GM12864 (cell line): ENCODE data around the gene OPA1.

Source experiments
- DNase-seq: peaks from one replicate; pipeline ENCODE4 v3.0.0-alpha.2; 2011; ENCODE audit warnings: low read depth
- H3K4me3 ChIP-seq: 2 replicates; pipeline ENCODE4 v1.5.1; 2011; ENCODE audit warnings: mild to moderate bottlenecking, low read depth, low read length, control low read depth
- TF ChIP-seq, protein P1 (sequence below): IDR thresholded peaks from 2 replicates; pipeline ENCODE4 v1.5.1; 2011; ENCODE audit warnings: low read depth, mild to moderate bottlenecking, moderate library complexity, low read length, control low read depth, inconsistent platforms; ENCODE audit errors: missing control alignments

Gene OPA1

DNA sequence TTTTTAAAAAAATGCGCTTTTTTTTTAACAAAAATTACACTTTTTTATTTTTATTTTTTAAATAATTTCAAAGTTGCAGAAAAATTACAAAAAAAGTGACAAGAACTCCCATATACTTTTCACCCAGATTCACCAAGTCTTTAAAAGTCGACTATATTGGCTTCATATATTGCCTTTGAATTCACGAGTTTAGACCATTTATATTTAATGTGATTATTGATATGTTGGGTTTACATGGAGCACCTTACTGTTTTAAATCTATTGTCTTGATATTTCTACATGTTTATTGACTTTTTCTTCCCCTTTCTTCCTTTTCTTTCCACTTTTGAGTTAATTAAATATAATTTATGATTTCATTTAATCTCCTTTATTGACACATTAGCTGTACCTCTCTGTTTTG is 127.2 kb downstream of the OPA1 start:
- TF ChIP-seq, protein P1, sequence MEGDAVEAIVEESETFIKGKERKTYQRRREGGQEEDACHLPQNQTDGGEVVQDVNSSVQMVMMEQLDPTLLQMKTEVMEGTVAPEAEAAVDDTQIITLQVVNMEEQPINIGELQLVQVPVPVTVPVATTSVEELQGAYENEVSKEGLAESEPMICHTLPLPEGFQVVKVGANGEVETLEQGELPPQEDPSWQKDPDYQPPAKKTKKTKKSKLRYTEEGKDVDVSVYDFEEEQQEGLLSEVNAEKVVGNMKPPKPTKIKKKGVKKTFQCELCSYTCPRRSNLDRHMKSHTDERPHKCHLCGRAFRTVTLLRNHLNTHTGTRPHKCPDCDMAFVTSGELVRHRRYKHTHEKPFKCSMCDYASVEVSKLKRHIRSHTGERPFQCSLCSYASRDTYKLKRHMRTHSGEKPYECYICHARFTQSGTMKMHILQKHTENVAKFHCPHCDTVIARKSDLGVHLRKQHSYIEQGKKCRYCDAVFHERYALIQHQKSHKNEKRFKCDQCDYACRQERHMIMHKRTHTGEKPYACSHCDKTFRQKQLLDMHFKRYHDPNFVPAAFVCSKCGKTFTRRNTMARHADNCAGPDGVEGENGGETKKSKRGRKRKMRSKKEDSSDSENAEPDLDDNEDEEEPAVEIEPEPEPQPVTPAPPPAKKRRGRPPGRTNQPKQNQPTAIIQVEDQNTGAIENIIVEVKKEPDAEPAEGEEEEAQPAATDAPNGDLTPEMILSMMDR = no peak
- no peak overlapping the region for H3K4me3 ChIP-seq
- no peak for DNase-seq

DNA sequence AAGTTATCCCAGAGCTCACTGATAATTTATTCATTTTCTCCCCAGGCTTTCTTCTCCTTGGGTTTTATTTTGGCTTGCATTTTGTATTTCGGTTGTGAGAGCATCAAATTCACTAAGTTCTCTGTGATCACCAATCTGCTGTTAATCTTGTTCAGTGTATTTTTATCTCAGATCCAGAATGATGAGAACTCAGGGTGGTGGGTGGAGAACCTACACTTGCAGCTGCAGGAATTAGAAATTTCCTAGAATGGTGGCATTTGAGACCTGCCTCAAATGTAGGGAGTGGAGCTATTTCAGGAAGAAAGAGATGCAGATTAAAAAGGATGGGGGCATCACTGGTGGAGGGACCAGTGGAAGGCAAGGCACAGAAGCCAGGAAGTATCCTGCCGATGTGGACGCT is 129.6 kb downstream of the OPA1 start:
- TF ChIP-seq, protein P1 = no peak
- no peak overlapping the region for H3K4me3 ChIP-seq
- no peak for DNase-seq

DNA sequence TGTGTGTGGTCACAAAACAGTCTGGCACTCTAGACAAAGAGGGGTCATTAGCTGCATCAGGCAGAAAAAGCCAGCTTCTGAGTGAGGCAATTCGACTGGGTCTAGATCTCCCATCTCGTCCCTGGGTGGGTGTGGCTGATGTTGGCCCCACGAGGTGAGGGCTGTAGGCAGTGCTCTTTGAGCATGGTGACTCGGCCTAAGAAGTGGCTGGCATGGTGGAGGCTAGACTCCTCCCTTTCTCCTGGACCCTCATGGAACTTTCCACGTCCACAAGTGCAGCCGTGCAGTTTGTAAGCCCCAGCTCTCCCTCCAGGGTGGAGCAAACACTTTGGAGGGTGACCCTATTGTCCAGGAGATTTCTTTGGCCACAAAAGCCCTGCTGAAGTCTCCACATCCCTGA is 134.1 kb downstream of the OPA1 start:
- TF ChIP-seq, protein P1 = no peak
- no peak for DNase-seq

DNA sequence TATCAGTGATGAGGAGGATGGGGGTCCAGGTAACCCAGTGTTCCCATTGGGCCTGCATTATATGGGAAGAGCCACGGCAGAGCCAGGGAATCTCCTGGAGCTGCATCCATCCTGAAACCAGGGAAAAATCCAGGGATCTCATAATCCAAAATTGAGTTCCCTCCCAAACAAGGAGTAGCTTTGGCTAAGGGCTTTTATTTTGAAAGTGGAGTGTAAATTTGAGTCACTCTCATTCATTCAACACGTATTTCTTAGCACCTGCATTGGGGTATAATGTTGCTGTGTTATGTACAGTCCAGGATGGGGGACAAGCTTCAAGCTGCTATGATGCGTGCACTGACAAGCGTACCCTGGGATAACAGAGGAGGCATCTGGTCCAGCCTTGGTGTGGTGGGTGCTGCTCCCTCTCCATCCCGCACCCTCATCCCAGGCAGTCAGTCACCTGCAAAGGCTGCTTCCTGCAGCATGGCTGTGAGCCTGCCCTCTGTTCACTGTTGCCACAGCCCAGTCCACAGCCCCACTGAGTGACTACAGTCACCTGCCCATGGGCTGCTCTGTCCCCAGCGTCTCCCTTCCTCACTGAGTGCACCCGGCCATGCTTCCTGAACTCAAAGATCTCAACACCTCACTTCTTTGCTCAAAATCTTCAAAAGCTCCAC is 135.6 kb downstream of the OPA1 start:
- DNase-seq = no peak

More for the DNA sequence above, 134.1 kb downstream of the OPA1 start:
- H3K4me3 ChIP-seq = no peak overlapping the region

DNA sequence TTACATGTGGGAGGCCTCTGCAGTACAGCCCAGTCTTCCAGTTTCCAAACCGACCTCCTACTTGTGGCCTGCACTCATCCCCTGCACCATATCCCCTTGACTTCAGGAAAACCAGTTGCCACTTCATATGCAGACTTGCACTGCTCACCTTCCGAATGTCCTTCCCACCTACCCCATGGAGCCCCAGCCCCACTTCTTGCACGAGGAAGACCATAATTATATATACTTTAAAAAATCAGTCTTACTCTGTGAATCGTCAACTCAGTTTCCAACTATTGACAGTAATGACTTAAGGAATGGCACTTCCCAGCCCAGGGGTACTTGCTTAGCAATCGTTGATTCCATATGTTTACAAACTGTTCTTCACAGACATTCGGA is 136.1 kb downstream of the OPA1 start:
- TF ChIP-seq, protein P1 = no peak
- no peak for DNase-seq
- H3K4me3 ChIP-seq = no peak overlapping the region

More for the DNA sequence above, 135.6 kb downstream of the OPA1 start:
- TF ChIP-seq, protein P1 = no peak
- no peak overlapping the region for H3K4me3 ChIP-seq

DNA sequence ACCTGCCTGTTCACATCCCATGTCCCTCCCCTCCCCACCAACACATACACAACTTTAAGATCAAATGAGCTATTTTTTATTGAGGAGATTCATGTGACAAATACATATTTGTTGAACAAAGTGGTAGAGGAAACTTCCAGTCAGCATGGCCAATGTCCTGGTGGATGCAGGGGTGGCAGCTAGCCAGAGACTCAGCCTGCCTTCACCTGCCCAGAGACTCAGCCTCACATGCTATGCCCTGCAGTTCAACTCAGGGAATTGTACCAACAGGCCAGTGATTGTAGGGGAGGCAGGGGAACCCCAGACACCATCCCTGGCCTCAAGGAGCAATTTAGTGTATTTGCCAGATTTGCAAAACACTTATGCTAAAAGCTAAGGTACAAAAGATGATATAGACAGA is 136.6 kb downstream of the OPA1 start:
- H3K4me3 ChIP-seq = no peak overlapping the region
- DNase-seq = no peak
- TF ChIP-seq, protein P1 = no peak

DNA sequence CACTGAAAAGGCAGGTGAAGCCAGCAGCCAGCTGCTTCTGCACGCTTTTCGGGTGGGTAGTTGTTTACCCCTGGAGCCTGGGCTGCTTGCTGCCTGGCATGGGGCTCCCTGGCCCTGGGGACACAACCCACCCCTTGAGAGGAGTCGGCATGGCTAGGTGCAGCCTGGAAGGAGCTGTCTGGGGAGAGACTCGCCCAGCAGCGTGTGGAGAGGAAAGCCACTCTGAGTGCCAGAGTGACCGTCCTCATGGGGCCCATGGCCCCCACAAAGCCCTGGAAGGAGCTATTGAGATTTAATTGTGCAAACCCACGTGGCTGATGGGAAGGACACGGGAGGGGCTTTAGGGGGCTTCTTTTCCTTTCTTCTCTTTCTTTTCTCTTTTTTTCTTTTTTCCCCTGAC is 137.5 kb downstream of the OPA1 start:
- TF ChIP-seq, protein P1 = no peak
- no peak overlapping the region for H3K4me3 ChIP-seq
- DNase-seq = no peak
